GM12891 (cell line): ENCODE results near the gene TP73.
"Not testable (repeated sequence)": the region's sequence is repeated elsewhere in the genome, so short reads cannot be mapped to it uniquely, and the experiment has no call there.

Experiments
- PAX5 ChIP-seq: IDR thresholded peaks from 2 replicates; pipeline ENCODE4 v1.6.1; 2011; ENCODE audit warnings: low read length, moderate library complexity, mild to moderate bottlenecking; ENCODE audit not compliant: insufficient read depth, severe bottlenecking
- POLR2A ChIP-seq: IDR thresholded peaks from 2 replicates; pipeline ENCODE4 v1.6.1; 2011; ENCODE audit warnings: low read depth, low read length, control low read depth
- POLR2AphosphoS5 ChIP-seq: IDR thresholded peaks from 2 replicates; pipeline ENCODE4 v1.6.1; 2011; ENCODE audit warnings: low read depth, low read length, control low read depth
- POU2F2 ChIP-seq: IDR thresholded peaks from 2 replicates; pipeline ENCODE4 v1.6.1; 2011; ENCODE audit warnings: low read depth, mild to moderate bottlenecking, control low read depth, low read length, moderate library complexity
- SPI1 ChIP-seq: IDR thresholded peaks from 2 replicates; pipeline ENCODE4 v1.6.1; 2011; ENCODE audit warnings: low read depth, low read length, control low read depth
- TAF1 ChIP-seq: IDR thresholded peaks from 2 replicates; pipeline ENCODE4 v1.6.1; 2011; ENCODE audit warnings: low read depth, low read length, control low read depth

DNA sequence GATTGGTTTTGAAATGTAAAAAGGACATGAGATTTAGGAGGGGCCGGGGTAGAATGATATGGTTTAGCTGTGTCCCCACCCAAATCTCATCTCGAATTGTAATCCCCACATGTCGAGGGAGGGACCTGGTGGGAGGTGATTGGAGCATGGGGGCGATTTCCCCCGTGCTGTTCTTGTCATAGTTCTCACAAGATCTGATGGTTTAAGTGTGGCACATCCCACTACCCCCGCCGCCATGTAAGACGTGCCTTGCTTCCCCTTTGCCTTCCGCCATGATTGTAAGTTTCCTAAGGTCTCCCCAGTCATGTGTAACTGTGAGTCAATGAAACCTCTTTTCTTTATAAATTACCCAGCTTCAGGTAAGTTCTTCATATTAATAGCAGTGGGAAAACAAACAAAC lies 30.2 kb upstream of the TP73 start:
- TF ChIP-seq POLR2A, POLR2AphosphoS5, TAF1, POU2F2, SPI1, PAX5: not testable (repeated sequence)
